ENCODE measurements around the gene SSBP4. TPM values are rescaled to one million over a fixed set of nuclear protein-coding genes. Genes with fewer than 3 reads are reported as not detected.

Gene SSBP4
- total and polyA plus RNA-seq, 2 of the 8 experiments (the other 6 are each of a cell fraction or from before 2014, with no cell fraction given): 26.4 to 33.7 TPM

DNA sequence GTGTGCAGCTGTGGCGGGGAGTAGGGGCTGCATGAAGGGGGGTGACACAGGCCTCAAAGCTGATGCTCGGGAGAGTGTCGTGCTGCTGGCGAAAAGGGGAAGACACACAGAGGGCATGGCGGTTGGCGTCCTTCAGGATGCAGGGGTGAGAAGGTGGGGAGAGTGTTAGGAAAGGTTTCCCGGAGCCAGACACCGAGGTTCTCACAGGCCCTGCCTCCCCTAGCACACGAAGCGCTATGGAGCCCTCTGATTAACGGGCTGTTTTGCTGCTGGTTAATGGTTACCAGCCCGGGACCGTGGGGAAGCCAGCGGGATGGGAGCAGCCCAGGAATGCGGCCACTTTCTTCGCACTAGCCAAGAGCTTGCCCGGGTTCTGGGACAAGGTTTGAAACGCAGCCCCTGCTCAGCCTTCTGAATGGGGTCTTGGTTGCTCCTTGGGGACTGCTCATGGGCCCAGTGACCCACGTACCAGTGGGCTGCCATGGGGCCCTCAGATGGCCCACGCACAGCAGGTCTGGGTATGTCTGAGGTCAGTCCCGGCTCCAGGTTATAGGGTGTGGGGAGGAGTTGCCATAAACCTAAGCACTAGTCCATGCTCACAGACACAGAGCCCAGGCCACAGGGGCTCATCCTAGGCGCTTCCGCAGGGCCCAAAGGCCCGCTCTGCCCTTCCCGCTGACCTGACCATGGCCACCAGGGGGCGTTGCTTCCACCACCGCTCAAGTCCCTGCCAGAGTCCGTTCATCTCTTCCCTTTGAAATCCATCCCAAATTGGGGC lies 50.1 kb downstream of the SSBP4 start:
- Histone ChIP-seq H3K27ac (ENCODE audit: low read depth, low read length) (peak overlapping the region; percentile 27), H3K23me2 (ENCODE audit: low read depth, low read length) (peaks cover 8% of the 10 kb centered on the region; the same call in 1 of the 2 replicates), H3K9me3 (ENCODE audit: insufficient read depth in 2 of 2, low read depth in 1 of 2, low read length in 1 of 2) (no peaks in the 10 kb centered on the region), H3K27me3 (replicated peaks in 1 of 4; ENCODE audit: control insufficient read depth in 3 of 4, extremely low read depth in 1 of 4, insufficient read depth in 3 of 4, low read length in 3 of 4) (no peaks in the 10 kb centered on the region), H4K91ac (replicated peaks; ENCODE audit: insufficient read length, low read length) (no peak overlapping the region), H4K20me1 (replicated peaks in 1 of 2; ENCODE audit: control insufficient read depth in 1 of 2, insufficient read depth in 2 of 2, low read length in 2 of 2) (peaks cover 13 to 19% of the 10 kb centered on the region in 2 experiments), H3K14ac (ENCODE audit: insufficient read length) (no peak overlapping the region), H3K4ac (replicated peaks; ENCODE audit: insufficient read length, low read depth, low read length) (no peak overlapping the region), H2BK15ac (ENCODE audit: low read length) (no peak overlapping the region), H3K79me1 (ENCODE audit: low read depth, low read length) (peaks cover 11% of the 10 kb centered on the region), H3K9ac (replicated peaks in 1 of 4; ENCODE audit: extremely low read depth in 1 of 4, low read depth in 3 of 4, low read length in 3 of 4) (no peak overlapping the region), H3K4me3 (ENCODE audit: extremely low read depth in 1 of 4, insufficient read depth in 2 of 4, low read depth in 3 of 4, low read length in 4 of 4) (no peak overlapping the region), H3K79me2 (ENCODE audit: control insufficient read depth in 1 of 2, insufficient read depth in 2 of 2, low read length in 2 of 2) (no peaks in the 10 kb centered on the region), H2BK5ac (ENCODE audit: low read depth, low read length) (no peak overlapping the region), H2AFZ (ENCODE audit: low read length) (no peak overlapping the region), H3K36me3 (ENCODE audit: control insufficient read depth in 2 of 4, insufficient read depth in 4 of 4, low read length in 3 of 4) (no peaks in the 10 kb centered on the region), H3K18ac (ENCODE audit: extremely low read depth, low read length) (no peak overlapping the region; the same call in 1 of the 2 replicates), H3K4me2 (ENCODE audit: insufficient read depth in 1 of 2, low read depth in 2 of 2, low read length in 2 of 2) (no peak overlapping the region), H2AK5ac (ENCODE audit: low read depth, low read length) (no peak overlapping the region), H4K5ac (ENCODE audit: insufficient read length, low read depth, low read length) (no peak overlapping the region), H2BK120ac (replicated peaks; ENCODE audit: low read depth, low read length) (no peak overlapping the region), H3K4me1 (replicated peaks in 1 of 4; ENCODE audit: control insufficient read depth in 3 of 4, insufficient read depth in 4 of 4, low read length in 3 of 4) (peaks cover 0 to 1% (median 0%) of the 10 kb centered on the region in 4 experiments; a peak in 2 of 7 replicates), H2BK20ac (ENCODE audit: low read length) (no peak overlapping the region), H3K23ac (ENCODE audit: insufficient read length) (no peak overlapping the region), H3K56ac (replicated peaks; ENCODE audit: insufficient read length, low read depth, low read length) (no peak overlapping the region), H2BK12ac (ENCODE audit: low read depth, low read length) (peak overlapping the region; percentile 50; the same call in 1 of the 2 replicates), H4K8ac (ENCODE audit: extremely low read depth, insufficient read depth, low read length) (peak overlapping the region; percentile 3)
- ChIA-PET CTCF (ENCODE audit: partially characterized antibody) (interaction anchor here (0.6 to 11.1 kb wide), 54 partner anchors 9 to 667 kb away, joined by 3 to 213 read pairs (median 4); partner anchors contain the start of genes ELL, REX1BD and TMEM59L), POLR2A (ENCODE audit: partially characterized antibody) (interaction anchor here (0.6 to 1.5 kb wide), 4 partner anchors 29 to 581 kb away, joined by 3 to 6 read pairs (median 4); no protein-coding TSS in a partner anchor)
- DNase-seq (ENCODE audit: low read depth in 1 of 2, low spot score in 2 of 2): peak; percentile 53 to 95
- peak; percentile 39 for FAIRE-seq
- WGBS, 2 experiments (ENCODE audit: extremely low coverage in 1 of 2, insufficient coverage in 1 of 2, insufficient read length in 1 of 2, insufficient replicate concordance in 2 of 2, low coverage in 1 of 2, low lambda C conversion rate in 2 of 2, missing lambda C conversion rate in 1 of 2): 74% methylated on average over 28 of the region's 28 CpGs; no CpG with 5 or more reads in 1 of the 2 experiments
- TF ChIP-seq SP1 (IDR thresholded peaks at IDR 0.05; ENCODE audit: low read depth, low read length): no peak
- no peak for TF ChIP-seq POLR2AphosphoS5 (IDR thresholded peaks at IDR 0.05; ENCODE audit: low read depth, low read length)
- TF ChIP-seq, protein P1, sequence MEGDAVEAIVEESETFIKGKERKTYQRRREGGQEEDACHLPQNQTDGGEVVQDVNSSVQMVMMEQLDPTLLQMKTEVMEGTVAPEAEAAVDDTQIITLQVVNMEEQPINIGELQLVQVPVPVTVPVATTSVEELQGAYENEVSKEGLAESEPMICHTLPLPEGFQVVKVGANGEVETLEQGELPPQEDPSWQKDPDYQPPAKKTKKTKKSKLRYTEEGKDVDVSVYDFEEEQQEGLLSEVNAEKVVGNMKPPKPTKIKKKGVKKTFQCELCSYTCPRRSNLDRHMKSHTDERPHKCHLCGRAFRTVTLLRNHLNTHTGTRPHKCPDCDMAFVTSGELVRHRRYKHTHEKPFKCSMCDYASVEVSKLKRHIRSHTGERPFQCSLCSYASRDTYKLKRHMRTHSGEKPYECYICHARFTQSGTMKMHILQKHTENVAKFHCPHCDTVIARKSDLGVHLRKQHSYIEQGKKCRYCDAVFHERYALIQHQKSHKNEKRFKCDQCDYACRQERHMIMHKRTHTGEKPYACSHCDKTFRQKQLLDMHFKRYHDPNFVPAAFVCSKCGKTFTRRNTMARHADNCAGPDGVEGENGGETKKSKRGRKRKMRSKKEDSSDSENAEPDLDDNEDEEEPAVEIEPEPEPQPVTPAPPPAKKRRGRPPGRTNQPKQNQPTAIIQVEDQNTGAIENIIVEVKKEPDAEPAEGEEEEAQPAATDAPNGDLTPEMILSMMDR (IDR thresholded peaks at IDR 0.05; ENCODE audit: control extremely low read depth in 1 of 3, insufficient read depth in 1 of 3, low read depth in 1 of 3, low read length in 3 of 3): peak; percentile 92 to 96 (median 95)
- TF ChIP-seq, protein P2, sequence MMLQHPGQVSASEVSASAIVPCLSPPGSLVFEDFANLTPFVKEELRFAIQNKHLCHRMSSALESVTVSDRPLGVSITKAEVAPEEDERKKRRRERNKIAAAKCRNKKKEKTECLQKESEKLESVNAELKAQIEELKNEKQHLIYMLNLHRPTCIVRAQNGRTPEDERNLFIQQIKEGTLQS (IDR thresholded peaks at IDR 0.05; ENCODE audit: insufficient read depth, low read depth, low read length): no peak
- TF ChIP-seq, protein P3, sequence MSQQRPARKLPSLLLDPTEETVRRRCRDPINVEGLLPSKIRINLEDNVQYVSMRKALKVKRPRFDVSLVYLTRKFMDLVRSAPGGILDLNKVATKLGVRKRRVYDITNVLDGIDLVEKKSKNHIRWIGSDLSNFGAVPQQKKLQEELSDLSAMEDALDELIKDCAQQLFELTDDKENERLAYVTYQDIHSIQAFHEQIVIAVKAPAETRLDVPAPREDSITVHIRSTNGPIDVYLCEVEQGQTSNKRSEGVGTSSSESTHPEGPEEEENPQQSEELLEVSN (IDR thresholded peaks at IDR 0.05): no peak
- peak; percentile 82; the same call in 1 of the 2 replicates for TF ChIP-seq GABPA (IDR thresholded peaks at IDR 0.05; ENCODE audit: borderline replicate concordance, insufficient read depth, low read length)
- TF ChIP-seq HDAC2 (IDR thresholded peaks at IDR 0.05; ENCODE audit: borderline replicate concordance in 1 of 2, low read depth in 2 of 2, low read length in 2 of 2): no peak

Measured in H1 (cell line).